GM23248 (cell line): ENCODE data around the gene AP2M1.

Experiments
- EZH2 ChIP-seq: fragments of 200-600 bp; sonication (generic); IDR thresholded peaks from 2 replicates; pipeline ENCODE4 v1.6.1; 2018; ENCODE audit warnings: antibody characterized with exemption, mild to moderate bottlenecking; ENCODE audit not compliant: insufficient read depth, poor library complexity, severe bottlenecking
- EZH2phosphoT487 ChIP-seq: fragments of 200-600 bp; sonication (generic); IDR thresholded peaks from 2 replicates; pipeline ENCODE4 v1.6.1; 2018; ENCODE audit warnings: antibody characterized with exemption, moderate library complexity, mild to moderate bottlenecking, low read depth; ENCODE audit not compliant: insufficient read depth

GRCh38 chr3:184129012-184129411, 45.6 kb upstream of the AP2M1 start:
- TF ChIP-seq EZH2: no peak
- TF ChIP-seq EZH2phosphoT487: no peak
